WTC11 (cell line): Measurements from ENCODE around the gene JHY. TPM values are rescaled to one million over a fixed set of nuclear protein-coding genes. Genes with fewer than 3 reads are reported as not detected.

Experiments
- ATAC-seq: fragments of 200-7000 bp; cut with Tn5 transposase; 2 replicates; pipeline ENCODE4 v1.10.0; 2021; ENCODE audit warnings: mild to moderate bottlenecking, moderate library complexity
- CTCF ChIA-PET: fragments of 300-600 bp; sonication (Branson Sonifier 250); formaldehyde crosslinking; loops from one replicate; lab custom pipeline; 2021; ENCODE audit warnings: antibody characterized with exemption; lab: Charles Lee
- POLR2A ChIA-PET: fragments of 350-600 bp; sonication (Branson Sonifier 250); formaldehyde crosslinking; loops from one replicate; lab custom pipeline; 2021; ENCODE audit warnings: antibody characterized with exemption; lab: Charles Lee
- DNase-seq: peaks from one replicate; pipeline ENCODE4 v3.0.0; 2021; ENCODE audit warnings: low spot score
- H3K27ac Mint-ChIP-seq: 2 replicates; pipeline ENCODE4 v1.8.0; 2021; ENCODE audit warnings: mixed read lengths
- H3K27me3 Mint-ChIP-seq: 2 replicates; pipeline ENCODE4 v1.8.0; 2021; ENCODE audit warnings: low read depth, mild to moderate bottlenecking, moderate library complexity, mixed read lengths
- H3K36me3 Mint-ChIP-seq: 2 replicates; pipeline ENCODE4 v1.8.0; 2021; ENCODE audit warnings: mixed read lengths
- H3K4me1 Mint-ChIP-seq: 2 replicates; pipeline ENCODE4 v1.8.0; 2022; ENCODE audit warnings: mixed read lengths
- H3K4me3 Mint-ChIP-seq: 2 replicates; pipeline ENCODE4 v1.8.0; 2021; ENCODE audit warnings: mild to moderate bottlenecking, moderate library complexity, mixed read lengths
- H3K9me3 Mint-ChIP-seq: 2 replicates; pipeline ENCODE4 v1.8.0; 2021; ENCODE audit warnings: mixed read lengths
- ATF1 ChIP-seq: sonication (generic); formaldehyde crosslinking; IDR thresholded peaks from 2 replicates; pipeline ENCODE4 v1.8.1; 2023; ENCODE audit warnings: mild to moderate bottlenecking, moderate library complexity, missing genetic modification reagents
- ATF3 ChIP-seq: sonication (generic); formaldehyde crosslinking; conservative IDR thresholded peaks from 2 replicates; pipeline ENCODE4 v1.8.1; 2022; ENCODE audit warnings: mild to moderate bottlenecking, missing genetic modification reagents
- ATF6 ChIP-seq: sonication (generic); formaldehyde crosslinking; IDR thresholded peaks from 2 replicates; pipeline ENCODE4 v1.8.1; 2023; ENCODE audit warnings: mild to moderate bottlenecking, missing genetic modification reagents
- CDX4 ChIP-seq: fragments of 250-450 bp; sonication (Bioruptor Pico); IDR thresholded peaks from 2 replicates; pipeline ENCODE4 v1.9.0; 2021; ENCODE audit warnings: moderate library complexity, mild to moderate bottlenecking, inconsistent platforms, borderline replicate concordance
- FOXK1 ChIP-seq: sonication (generic); formaldehyde crosslinking; IDR thresholded peaks from 2 replicates; pipeline ENCODE4 v1.8.0; 2022; ENCODE audit warnings: mild to moderate bottlenecking, moderate library complexity, missing genetic modification reagents
- GTF2I ChIP-seq: fragments of 250-450 bp; sonication (Bioruptor Pico); conservative IDR thresholded peaks from 2 replicates; pipeline ENCODE4 v1.4.0; 2021; ENCODE audit warnings: mild to moderate bottlenecking
- IRF2 ChIP-seq: sonication (generic); formaldehyde crosslinking; IDR thresholded peaks from 2 replicates; pipeline ENCODE4 v1.8.0; 2022; ENCODE audit warnings: low read depth, missing genetic modification reagents, borderline replicate concordance
- JAZF1 ChIP-seq: fragments of 250-450 bp; sonication (Bioruptor Pico); IDR thresholded peaks from 2 replicates; pipeline ENCODE4 v1.9.0; 2021; ENCODE audit warnings: moderate library complexity, mild to moderate bottlenecking, inconsistent platforms
- JUN ChIP-seq: sonication (generic); formaldehyde crosslinking; IDR thresholded peaks from 2 replicates; pipeline ENCODE4 v1.8.0; 2023; ENCODE audit warnings: mild to moderate bottlenecking, missing genetic modification reagents
- MYBL2 ChIP-seq: sonication (generic); formaldehyde crosslinking; IDR thresholded peaks from 2 replicates; pipeline ENCODE4 v1.8.1; 2023; ENCODE audit warnings: mild to moderate bottlenecking, moderate library complexity, missing genetic modification reagents
- SMAD3 ChIP-seq: sonication (generic); formaldehyde crosslinking; IDR thresholded peaks from 2 replicates; pipeline ENCODE4 v1.8.0; 2022; ENCODE audit warnings: missing genetic modification reagents, mild to moderate bottlenecking, borderline replicate concordance
- SMAD4 ChIP-seq: sonication (generic); formaldehyde crosslinking; IDR thresholded peaks from 2 replicates; pipeline ENCODE4 v1.8.0; 2022; ENCODE audit warnings: mild to moderate bottlenecking, missing genetic modification reagents
- SOX15 ChIP-seq: fragments of 250-450 bp; sonication (Bioruptor Pico); IDR thresholded peaks from 2 replicates; pipeline ENCODE4 v1.9.0; 2021; ENCODE audit warnings: mild to moderate bottlenecking
- ZMAT4 ChIP-seq: fragments of 250-450 bp; sonication (Bioruptor Pico); IDR thresholded peaks from 2 replicates; pipeline ENCODE4 v1.9.0; 2021; ENCODE audit warnings: mild to moderate bottlenecking
- ZNF232 ChIP-seq: sonication (generic); formaldehyde crosslinking; IDR thresholded peaks from 2 replicates; pipeline ENCODE4 v1.8.0; 2022; ENCODE audit warnings: mild to moderate bottlenecking, missing genetic modification reagents
- ZNF416 ChIP-seq: fragments of 250-450 bp; sonication (Bioruptor Pico); IDR thresholded peaks from 2 replicates; pipeline ENCODE4 v1.9.0; 2021; ENCODE audit warnings: mild to moderate bottlenecking, inconsistent platforms
- ZNF671 ChIP-seq: fragments of 250-450 bp; sonication (Bioruptor Pico); IDR thresholded peaks from 2 replicates; pipeline ENCODE4 v1.8.0; 2021; ENCODE audit warnings: mild to moderate bottlenecking
- total RNA-seq: library from RNA; stranded (reverse); gene quantifications from 3 replicates; pipeline ENCODE4 v1.2.3, GENCODE V29; 2021
- TF ChIP-seq, protein P1 (sequence below): sonication (generic); formaldehyde crosslinking; IDR thresholded peaks from 2 replicates; pipeline ENCODE4 v1.8.1; 2023; ENCODE audit warnings: mild to moderate bottlenecking, missing genetic modification reagents, moderate library complexity
- TF ChIP-seq, protein P2 (sequence below): sonication (generic); formaldehyde crosslinking; IDR thresholded peaks from 2 replicates; pipeline ENCODE4 v1.8.1; 2022; ENCODE audit warnings: mild to moderate bottlenecking, missing genetic modification reagents, moderate library complexity, borderline replicate concordance
- TF ChIP-seq, protein P3 (sequence below): fragments of 250-450 bp; sonication (Bioruptor Pico); conservative IDR thresholded peaks from 2 replicates; pipeline ENCODE4 v1.9.0; 2021; ENCODE audit warnings: mild to moderate bottlenecking
- TF ChIP-seq, protein P4 (sequence below): sonication (generic); formaldehyde crosslinking; IDR thresholded peaks from 2 replicates; pipeline ENCODE4 v1.8.1; 2022; ENCODE audit warnings: mild to moderate bottlenecking, moderate library complexity, missing genetic modification reagents

Gene JHY
- total RNA-seq, 1 experiment from 2014 or later, result 1.6 TPM

GRCh38 chr11:122933416-122933815 is 50.9 kb downstream of the JHY start:
- ChIA-PET POLR2A (no interaction called here), CTCF (interaction anchor here (0.8 to 2.5 kb wide), 4 partner anchors 88 to 137 kb away, joined by 3 to 9 read pairs (median 3); no protein-coding TSS in a partner anchor)
- H3K4me1 Mint-ChIP-seq, result no peaks in the 10 kb centered on the region

GRCh38 chr11:122937983-122938382 is 55.4 kb downstream of the JHY start:
- Mint-ChIP-seq H3K27ac (no peak overlapping the region), H3K4me1 (no peaks in the 10 kb centered on the region), H3K27me3 (no peaks in the 10 kb centered on the region), H3K36me3 (no peaks in the 10 kb centered on the region), H3K4me3 (no peak overlapping the region), H3K9me3 (peaks cover 6% of the 10 kb centered on the region)
- ChIA-PET CTCF (no interaction called here), POLR2A (no interaction called here)
- TF ChIP-seq SMAD3 (CRISPR knock-in tag) (no peak), ZNF671 (CRISPR knock-in tag) (no peak), ZMAT4 (CRISPR knock-in tag) (no peak), ZNF416 (CRISPR knock-in tag) (no peak)
- TF ChIP-seq, protein P1, sequence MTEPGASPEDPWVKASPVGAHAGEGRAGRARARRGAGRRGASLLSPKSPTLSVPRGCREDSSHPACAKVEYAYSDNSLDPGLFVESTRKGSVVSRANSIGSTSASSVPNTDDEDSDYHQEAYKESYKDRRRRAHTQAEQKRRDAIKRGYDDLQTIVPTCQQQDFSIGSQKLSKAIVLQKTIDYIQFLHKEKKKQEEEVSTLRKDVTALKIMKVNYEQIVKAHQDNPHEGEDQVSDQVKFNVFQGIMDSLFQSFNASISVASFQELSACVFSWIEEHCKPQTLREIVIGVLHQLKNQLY, result no peak
- no peak for ATAC-seq
- DNase-seq, result no peak

More at GRCh38 chr11:122933416-122933815, 50.9 kb downstream of the JHY start:
- DNase-seq (no peak), ATAC-seq (no peak)
- H3K27me3 Mint-ChIP-seq, result no peaks in the 10 kb centered on the region; the same call in 1 of the 2 replicates
- no peak overlapping the region for H3K4me3 Mint-ChIP-seq
- TF ChIP-seq ZNF232 (CRISPR knock-in tag), result no peak
- H3K36me3 Mint-ChIP-seq, result no peaks in the 10 kb centered on the region
- H3K9me3 Mint-ChIP-seq, result peaks cover 6% of the 10 kb centered on the region
- H3K27ac Mint-ChIP-seq, result no peak overlapping the region

DNA sequence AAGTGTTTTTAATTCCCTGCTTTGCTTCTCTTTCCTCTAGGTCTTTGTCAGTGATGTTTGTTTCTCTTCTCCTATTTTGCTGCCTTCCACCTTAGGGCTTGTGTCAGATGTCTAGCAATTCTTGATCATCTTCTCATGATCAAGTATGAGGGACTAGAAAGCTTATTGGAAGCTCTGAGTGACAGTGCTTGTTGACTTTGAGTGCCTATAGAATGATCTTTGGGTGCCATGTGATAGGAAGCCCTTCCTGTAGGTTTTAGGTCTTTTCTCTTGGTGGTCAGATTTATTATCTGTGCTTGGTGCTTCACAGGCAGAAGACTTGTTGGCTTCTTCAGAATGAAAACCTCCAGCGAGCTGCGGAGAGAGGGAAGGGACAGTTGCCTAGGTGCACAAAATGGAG is 56.0 kb downstream of the JHY start:
- H3K27ac Mint-ChIP-seq, result no peak overlapping the region
- DNase-seq (no peak), ATAC-seq (no peak)
- H3K27me3 Mint-ChIP-seq, result no peaks in the 10 kb centered on the region
- H3K4me1 Mint-ChIP-seq, result no peaks in the 10 kb centered on the region
- H3K9me3 Mint-ChIP-seq, result peaks cover 6% of the 10 kb centered on the region
- TF ChIP-seq JAZF1 (CRISPR knock-in tag) (no peak), JUN (CRISPR knock-in tag) (no peak), SMAD3 (CRISPR knock-in tag) (no peak), ZNF416 (CRISPR knock-in tag) (no peak), GTF2I (CRISPR knock-in tag) (no peak), SOX15 (CRISPR knock-in tag) (no peak), ATF3 (CRISPR knock-in tag) (no peak)
- TF ChIP-seq, protein P2, sequence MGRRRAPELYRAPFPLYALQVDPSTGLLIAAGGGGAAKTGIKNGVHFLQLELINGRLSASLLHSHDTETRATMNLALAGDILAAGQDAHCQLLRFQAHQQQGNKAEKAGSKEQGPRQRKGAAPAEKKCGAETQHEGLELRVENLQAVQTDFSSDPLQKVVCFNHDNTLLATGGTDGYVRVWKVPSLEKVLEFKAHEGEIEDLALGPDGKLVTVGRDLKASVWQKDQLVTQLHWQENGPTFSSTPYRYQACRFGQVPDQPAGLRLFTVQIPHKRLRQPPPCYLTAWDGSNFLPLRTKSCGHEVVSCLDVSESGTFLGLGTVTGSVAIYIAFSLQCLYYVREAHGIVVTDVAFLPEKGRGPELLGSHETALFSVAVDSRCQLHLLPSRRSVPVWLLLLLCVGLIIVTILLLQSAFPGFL (CRISPR knock-in tag), result no peak
- no peaks in the 10 kb centered on the region for H3K36me3 Mint-ChIP-seq
- ChIA-PET CTCF (no interaction called here), POLR2A (no interaction called here)
- H3K4me3 Mint-ChIP-seq, result no peak overlapping the region

GRCh38 chr11:122951211-122951610 is 68.7 kb downstream of the JHY start:
- no peak overlapping the region for H3K27ac Mint-ChIP-seq
- DNase-seq, result no peak
- CTCF ChIA-PET, result interaction anchor here (1.3 to 2.0 kb wide), 2 partner anchors 70 to 103 kb away, joined by 7 to 8 read pairs; no protein-coding TSS in a partner anchor
- ATAC-seq, result no peak
- no peaks in the 10 kb centered on the region for H3K36me3 Mint-ChIP-seq
- H3K27me3 Mint-ChIP-seq, result peaks cover 22% of the 10 kb centered on the region
- POLR2A ChIA-PET, result interaction anchor here (0.7 kb wide), 1 partner anchor 11 kb away, joined by 3 read pairs; no protein-coding TSS in a partner anchor
- H3K9me3 Mint-ChIP-seq, result no peaks in the 10 kb centered on the region
- H3K4me1 Mint-ChIP-seq, result peaks cover 15% of the 10 kb centered on the region
- H3K4me3 Mint-ChIP-seq, result no peak overlapping the region
- TF ChIP-seq JUN (CRISPR knock-in tag) (no peak), IRF2 (CRISPR knock-in tag) (no peak), MYBL2 (no peak), FOXK1 (CRISPR knock-in tag) (no peak), ATF6 (CRISPR knock-in tag) (no peak), SMAD3 (CRISPR knock-in tag) (no peak), SMAD4 (CRISPR knock-in tag) (no peak), ATF1 (no peak), CDX4 (CRISPR knock-in tag) (no peak)
- TF ChIP-seq, protein P3, sequence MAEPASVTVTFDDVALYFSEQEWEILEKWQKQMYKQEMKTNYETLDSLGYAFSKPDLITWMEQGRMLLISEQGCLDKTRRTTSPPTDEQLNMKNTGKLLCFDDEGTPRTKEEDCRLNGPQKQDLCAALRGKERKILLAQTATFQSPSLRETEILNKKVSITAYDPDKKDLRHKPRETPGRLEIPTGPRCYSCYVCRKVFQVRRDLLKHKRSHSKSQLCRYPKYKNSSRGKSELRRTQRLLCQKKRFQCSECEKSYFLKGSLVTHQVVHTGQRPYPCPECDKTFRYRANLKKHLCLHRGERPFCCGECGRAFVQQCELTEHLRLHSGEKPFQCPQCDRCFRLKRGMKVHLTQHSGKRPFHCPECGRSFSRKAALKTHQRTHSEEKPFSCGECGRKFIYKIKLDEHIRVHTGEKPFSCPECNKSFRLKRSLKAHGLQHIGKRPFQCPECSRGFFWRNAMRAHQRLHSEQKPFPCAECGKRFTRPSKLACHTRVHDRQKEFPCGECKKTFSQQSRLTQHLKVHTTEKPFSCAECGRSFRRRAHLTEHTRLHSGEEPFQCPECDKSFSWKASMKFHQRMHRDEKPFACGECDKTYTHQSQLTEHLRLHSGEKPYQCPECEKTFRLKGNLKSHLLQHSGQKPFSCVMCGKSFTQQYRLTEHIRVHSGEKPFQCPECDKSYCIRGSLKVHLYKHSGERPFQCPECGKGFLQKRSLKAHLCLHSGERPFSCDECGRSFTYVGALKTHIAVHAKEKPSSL (CRISPR knock-in tag), result no peak
- TF ChIP-seq, protein P4, sequence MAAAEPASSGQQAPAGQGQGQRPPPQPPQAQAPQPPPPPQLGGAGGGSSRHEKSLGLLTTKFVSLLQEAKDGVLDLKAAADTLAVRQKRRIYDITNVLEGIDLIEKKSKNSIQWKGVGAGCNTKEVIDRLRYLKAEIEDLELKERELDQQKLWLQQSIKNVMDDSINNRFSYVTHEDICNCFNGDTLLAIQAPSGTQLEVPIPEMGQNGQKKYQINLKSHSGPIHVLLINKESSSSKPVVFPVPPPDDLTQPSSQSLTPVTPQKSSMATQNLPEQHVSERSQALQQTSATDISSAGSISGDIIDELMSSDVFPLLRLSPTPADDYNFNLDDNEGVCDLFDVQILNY (CRISPR knock-in tag), result no peak
